HepG2 (cell line): ENCODE results near the gene QKI. TPM values are rescaled to one million over a fixed set of nuclear protein-coding genes. Genes with fewer than 3 reads are reported as not detected.
A peak's percentile ranks its signal among the peaks of the same experiment; 100 is the strongest.

Source experiments
- ATAC-seq: fragments of 200-7000 bp; cut with Tn5 transposase; 3 replicates; pipeline ENCODE4 v1.9.1; 2020; ENCODE audit warnings: mild to moderate bottlenecking, moderate library complexity
- BruUV-seq: library from RNA; stranded (reverse); fragments of 400-500 nt; replicated peaks from 2 replicates; lab custom pipeline; 2021; lab: Mats Ljungman, UMichigan
- CTCF ChIA-PET: fragments of 300-600 bp; formaldehyde crosslinking; extraction: SDS; loops from one replicate; lab custom pipeline; 2021; ENCODE audit warnings: low total read pairs, inconsistent platforms, low intra/inter-chr PET ratio; lab: Yijun Ruan, JAX
- POLR2A ChIA-PET: fragments of 350-600 bp; sonication (Branson Sonifier 250); formaldehyde crosslinking; loops from one replicate; lab custom pipeline; 2020; ENCODE audit warnings: antibody characterized with exemption, inconsistent platforms; lab: Yijun Ruan, JAX
- DNase-seq: peaks from one replicate; pipeline ENCODE4 v3.0.0-alpha.2; 2015; ENCODE audit warnings: low spot score
- FAIRE-seq: peaks from 3 replicates; lab custom pipeline; 2011; peaks lifted over from hg19 to GRCh38; lab: Jason Lieb, UNC
- H2AFZ ChIP-seq: one replicate; pipeline ENCODE4 v1.6.1; 2011; ENCODE audit warnings: low read length, inconsistent platforms
- H3K27ac ChIP-seq: fragments of 300-600 bp; 3 replicates; pipeline ENCODE4 v1.8.0; 2011; ENCODE audit warnings: mixed run types, mild to moderate bottlenecking, mixed read lengths, low read length, inconsistent platforms; ENCODE audit not compliant: insufficient read depth; ENCODE audit errors: extremely low read length
- H3K27me3 ChIP-seq, 2 experiments: fragments of 200-600 bp in 1 of 2; 2 replicates in 1 of 2; 3 replicates in 1 of 2; pipeline versions ENCODE4 v1.6.0 to v1.8.0; 2011; ENCODE audit warnings: low read length in 2 of 2, mild to moderate bottlenecking in 2 of 2, moderate library complexity in 2 of 2, inconsistent platforms in 1 of 2; ENCODE audit not compliant: insufficient read depth in 2 of 2, control insufficient read depth in 1 of 2
- H3K36me3 ChIP-seq, 2 experiments: fragments of 200-600 bp in 1 of 2; replicated peaks in 1 of 2; 2 replicates in 1 of 2; 3 replicates in 1 of 2; pipeline versions ENCODE4 v1.5.1 to v1.8.0; 2011; ENCODE audit warnings: low read length in 2 of 2, inconsistent platforms in 1 of 2; ENCODE audit not compliant: insufficient read depth in 2 of 2, control insufficient read depth in 1 of 2
- H3K4me1 ChIP-seq: 2 replicates; pipeline ENCODE4 v1.5.1; 2012; ENCODE audit warnings: low read length, inconsistent platforms; ENCODE audit not compliant: insufficient read depth
- H3K4me2 ChIP-seq: 2 replicates; pipeline ENCODE4 v1.6.0; 2011; ENCODE audit warnings: low read depth, low read length, inconsistent platforms
- H3K4me3 ChIP-seq, 3 experiments: fragments of 200-600 bp in 1 of 3; sonication (generic), shearing (Covaris generic) in 1 of 3; replicated peaks in 1 of 3; 2 replicates each; pipeline ENCODE4 v1.5.1; 2011 to 2016; ENCODE audit warnings: low read length in 3 of 3, inconsistent platforms in 2 of 3, low read depth in 2 of 3, mild to moderate bottlenecking in 2 of 3, control low read depth in 1 of 3, mixed read lengths in 1 of 3; ENCODE audit not compliant: insufficient read depth in 1 of 3
- H3K79me2 ChIP-seq: one replicate; pipeline ENCODE4 v1.6.1; 2011; ENCODE audit warnings: low read length, inconsistent platforms; ENCODE audit not compliant: insufficient read depth
- H3K9ac ChIP-seq: 2 replicates; pipeline ENCODE4 v1.6.0; 2011; ENCODE audit warnings: mild to moderate bottlenecking, low read depth, low read length, inconsistent platforms; ENCODE audit not compliant: insufficient read depth
- H3K9me3 ChIP-seq: 2 replicates; pipeline ENCODE4 v1.5.1; 2012; ENCODE audit warnings: mild to moderate bottlenecking, low read length
- H4K20me1 ChIP-seq: 2 replicates; pipeline ENCODE4 v1.6.0; 2011; ENCODE audit warnings: inconsistent platforms, mild to moderate bottlenecking, low read length, moderate library complexity; ENCODE audit not compliant: insufficient read depth
- BRCA1 ChIP-seq: sonication (generic); formaldehyde crosslinking; IDR thresholded peaks from 2 replicates; pipeline ENCODE4 v1.4.0; 2020; ENCODE audit warnings: missing genetic modification reagents
- CEBPG ChIP-seq: IDR thresholded peaks from 2 replicates; pipeline ENCODE4 v1.6.1; 2016
- ETV6 ChIP-seq: sonication (generic); formaldehyde crosslinking; conservative IDR thresholded peaks from 2 replicates; pipeline ENCODE4 v1.4.0; 2020; ENCODE audit warnings: missing genetic modification reagents
- FOSL2 ChIP-seq: sonication (generic); formaldehyde crosslinking; IDR thresholded peaks from 2 replicates; pipeline ENCODE4 v1.4.0; 2020; ENCODE audit warnings: missing genetic modification reagents
- GABPB1 ChIP-seq: IDR thresholded peaks from 2 replicates; pipeline ENCODE4 v1.6.1; 2016; ENCODE audit warnings: mild to moderate bottlenecking, missing genetic modification reagents, moderate library complexity, missing compliant biosample characterization
- KLF11 ChIP-seq: IDR thresholded peaks from 2 replicates; pipeline ENCODE4 v1.6.1; 2016; ENCODE audit warnings: missing compliant biosample characterization
- MAFF ChIP-seq: IDR thresholded peaks from 2 replicates; pipeline ENCODE4 v1.6.1; 2011; ENCODE audit warnings: low read depth, low read length, improper control_type of control experiment
- MAFK ChIP-seq, 2 experiments: IDR thresholded peaks in 1 of 2; conservative IDR thresholded peaks in 1 of 2; 2 replicates each; pipeline ENCODE4 v1.6.1; 2011; ENCODE audit warnings: improper control_type of control experiment in 2 of 2, low read length in 2 of 2
- MXD4 ChIP-seq: IDR thresholded peaks from 2 replicates; pipeline ENCODE4 v1.6.1; 2016; ENCODE audit warnings: mild to moderate bottlenecking, missing biosample characterization, missing genetic modification reagents
- SAP130 ChIP-seq: IDR thresholded peaks from 2 replicates; pipeline ENCODE4 v1.6.1; 2016; ENCODE audit warnings: low read depth
- SIX4 ChIP-seq: sonication (generic); formaldehyde crosslinking; IDR thresholded peaks from 2 replicates; pipeline ENCODE4 v1.4.0; 2020; ENCODE audit warnings: missing genetic modification reagents
- SYNCRIP ChIP-seq: fragments of 200-400 bp; formaldehyde crosslinking; IDR thresholded peaks from 2 replicates; pipeline ENCODE4 v1.6.1; 2018; ENCODE audit warnings: mild to moderate bottlenecking, low read depth, low read length; ENCODE audit not compliant: insufficient read depth
- ZNF256 ChIP-seq: sonication (generic); formaldehyde crosslinking; conservative IDR thresholded peaks from 2 replicates; pipeline ENCODE4 v1.4.0; 2020; ENCODE audit warnings: missing genetic modification reagents
- ZNF292 ChIP-seq: sonication (generic); formaldehyde crosslinking; IDR thresholded peaks from 2 replicates; pipeline ENCODE4 v1.8.1; 2022; ENCODE audit warnings: mild to moderate bottlenecking, low read depth, missing genetic modification reagents, borderline replicate concordance
- ZNF326 ChIP-seq: sonication (generic); formaldehyde crosslinking; IDR thresholded peaks from 2 replicates; pipeline ENCODE4 v1.4.0; 2020; ENCODE audit warnings: missing genetic modification reagents, borderline replicate concordance
- ZNF572 ChIP-seq: sonication (generic); formaldehyde crosslinking; IDR thresholded peaks from 2 replicates; pipeline ENCODE4 v1.5.1; 2020; ENCODE audit warnings: mild to moderate bottlenecking, missing genetic modification reagents
- ZNF883 ChIP-seq: sonication (generic); formaldehyde crosslinking; IDR thresholded peaks from 2 replicates; pipeline ENCODE4 v1.5.1; 2020; ENCODE audit warnings: mild to moderate bottlenecking, missing genetic modification reagents; ENCODE audit errors: not compliant biosample characterization
- WGBS: methylation state at CpG from one replicate; pipeline ENCODE4 v1.1.6; 2017; ENCODE audit warnings: low lambda C conversion rate; 5-methylcytosine and 5-hydroxymethylcytosine counted together
- in situ Hi-C: cut with HindIII; loops from 2 replicates; pipeline ENCODE4 v1.10.0; 2017; ENCODE audit warnings: low pct_unique_long_range_greater_than_20kb; ENCODE audit not compliant: extremely low pct_ligation_motif_present
- intact Hi-C: fragments of 100-400 bp; cut with micrococcal nuclease; formaldehyde crosslinking; loops from one replicate; pipeline ENCODE4 v1.10.0; 2022; ENCODE audit not compliant: unreplicated experiment
- polyA plus RNA-seq, 8 experiments: library from polyadenylated mRNA; depleted of rRNA in 3 of 8; stranded (reverse) in 7 of 8; unstranded in 1 of 8; fragments of >200 nt; fragmentation: Illumina TruSeq in 4 of 8; extraction: Trizol in 4 of 8; gene quantifications; 2 replicates each; pipeline versions ENCODE4 v1.2.1 to v1.2.3, GENCODE V29; 2011 to 2016; ENCODE audit warnings: low read depth in 4 of 8, missing spikeins in 1 of 8, mixed read lengths in 1 of 8; ENCODE audit not compliant: insufficient read depth in 1 of 8
- total RNA-seq, 5 experiments: library from RNA; depleted of rRNA; stranded (reverse); fragments of >200 nt; fragmentation: Illumina TruSeq; extraction: Trizol; gene quantifications; 2 replicates each; pipeline ENCODE4 v1.2.3, GENCODE V29; 2016; ENCODE audit warnings: low read depth in 1 of 5
- TF ChIP-seq, protein P1 (sequence below): sonication (generic); formaldehyde crosslinking; IDR thresholded peaks from 2 replicates; pipeline ENCODE4 v1.4.0; 2020; ENCODE audit warnings: missing genetic modification reagents
- TF ChIP-seq, protein P2 (sequence below): IDR thresholded peaks from 2 replicates; pipeline ENCODE4 v1.6.1; 2016; ENCODE audit warnings: low read depth
- TF ChIP-seq, protein P3 (sequence below): sonication (generic); formaldehyde crosslinking; IDR thresholded peaks from 2 replicates; pipeline ENCODE4 v1.8.1; 2023; ENCODE audit warnings: mild to moderate bottlenecking, inconsistent platforms, moderate library complexity, missing genetic modification reagents, borderline replicate concordance
- TF ChIP-seq, protein P4 (sequence below): IDR thresholded peaks from 2 replicates; pipeline ENCODE4 v1.6.1; 2012; ENCODE audit warnings: low read depth, low read length, improper control_type of control experiment

Gene QKI
- total and polyA plus RNA-seq, 2 of the 13 experiments (the other 11 are each of a cell fraction or from before 2014, with no cell fraction given), result 136 to 137 TPM

DNA sequence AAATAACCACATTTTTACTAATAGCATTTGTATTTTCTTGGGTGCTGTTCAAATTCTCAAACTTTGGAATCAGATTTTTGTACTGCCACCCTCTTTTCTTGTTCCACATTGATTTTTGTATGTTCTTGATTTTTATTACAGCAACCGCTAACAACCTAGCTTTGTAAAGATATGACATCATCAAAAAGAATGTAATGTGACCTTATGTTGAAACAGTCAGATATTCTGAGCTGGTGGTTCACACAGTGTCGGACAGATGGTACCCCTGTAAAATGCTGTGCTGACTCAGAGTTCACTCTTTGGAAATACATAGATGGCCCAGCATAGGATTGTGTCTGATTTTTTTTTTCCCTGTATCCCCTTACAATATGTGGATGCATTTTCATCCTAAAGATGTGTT, 118.9 kb downstream of the QKI start:
- Histone ChIP-seq H3K36me3 (peaks cover 6 to 20% of the 10 kb centered on the region in 2 experiments; a peak in 4 of 5 replicates), H3K9me3 (no peaks in the 10 kb centered on the region), H2AFZ (no peak overlapping the region), H3K79me2 (peaks cover 39% of the 10 kb centered on the region), H3K9ac (no peak overlapping the region), H3K4me1 (peaks cover 34% of the 10 kb centered on the region), H3K27ac (no peak overlapping the region), H4K20me1 (peaks cover 24% of the 10 kb centered on the region), H3K4me3 (no peak overlapping the region), H3K4me2 (no peak overlapping the region), H3K27me3 (no peaks in the 10 kb centered on the region)
- no TSS peak for BruUV-seq
- ATAC-seq, result peak; percentile 86
- intact Hi-C loops (no loop called here), in situ Hi-C loops (no loop called here)
- peak; percentile 73 for DNase-seq
- FAIRE-seq, result no peak
- ChIA-PET POLR2A (no interaction called here), CTCF (no interaction called here)
- 61% methylated on average over 2 of the region's 2 CpGs for WGBS
- TF ChIP-seq, protein P1, sequence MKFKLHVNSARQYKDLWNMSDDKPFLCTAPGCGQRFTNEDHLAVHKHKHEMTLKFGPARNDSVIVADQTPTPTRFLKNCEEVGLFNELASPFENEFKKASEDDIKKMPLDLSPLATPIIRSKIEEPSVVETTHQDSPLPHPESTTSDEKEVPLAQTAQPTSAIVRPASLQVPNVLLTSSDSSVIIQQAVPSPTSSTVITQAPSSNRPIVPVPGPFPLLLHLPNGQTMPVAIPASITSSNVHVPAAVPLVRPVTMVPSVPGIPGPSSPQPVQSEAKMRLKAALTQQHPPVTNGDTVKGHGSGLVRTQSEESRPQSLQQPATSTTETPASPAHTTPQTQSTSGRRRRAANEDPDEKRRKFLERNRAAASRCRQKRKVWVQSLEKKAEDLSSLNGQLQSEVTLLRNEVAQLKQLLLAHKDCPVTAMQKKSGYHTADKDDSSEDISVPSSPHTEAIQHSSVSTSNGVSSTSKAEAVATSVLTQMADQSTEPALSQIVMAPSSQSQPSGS (CRISPR knock-in tag), result 0 out of 2 replicates have a peak, but pooled peaks have one; percentile 30
- no peak for TF ChIP-seq ETV6 (CRISPR knock-in tag)
- no peak for TF ChIP-seq ZNF326 (CRISPR knock-in tag)
- TF ChIP-seq SIX4 (CRISPR knock-in tag), result peak; percentile 38; the same call in 1 of the 2 replicates
- no peak for TF ChIP-seq ZNF292
- no peak for TF ChIP-seq ZNF256
- TF ChIP-seq ZNF883, result no peak
- peak; percentile 75 for TF ChIP-seq FOSL2 (CRISPR knock-in tag)
- TF ChIP-seq, protein P2, sequence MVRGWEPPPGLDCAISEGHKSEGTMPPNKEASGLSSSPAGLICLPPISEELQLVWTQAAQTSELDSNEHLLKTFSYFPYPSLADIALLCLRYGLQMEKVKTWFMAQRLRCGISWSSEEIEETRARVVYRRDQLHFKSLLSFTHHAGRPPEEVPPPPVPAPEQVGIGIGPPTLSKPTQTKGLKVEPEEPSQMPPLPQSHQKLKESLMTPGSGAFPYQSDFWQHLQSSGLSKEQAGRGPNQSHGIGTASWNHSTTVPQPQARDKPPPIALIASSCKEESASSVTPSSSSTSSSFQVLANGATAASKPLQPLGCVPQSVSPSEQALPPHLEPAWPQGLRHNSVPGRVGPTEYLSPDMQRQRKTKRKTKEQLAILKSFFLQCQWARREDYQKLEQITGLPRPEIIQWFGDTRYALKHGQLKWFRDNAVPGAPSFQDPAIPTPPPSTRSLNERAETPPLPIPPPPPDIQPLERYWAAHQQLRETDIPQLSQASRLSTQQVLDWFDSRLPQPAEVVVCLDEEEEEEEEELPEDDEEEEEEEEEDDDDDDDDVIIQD, result 0 out of 2 replicates have a peak, but pooled peaks have one; percentile 64
- TF ChIP-seq, protein P3, sequence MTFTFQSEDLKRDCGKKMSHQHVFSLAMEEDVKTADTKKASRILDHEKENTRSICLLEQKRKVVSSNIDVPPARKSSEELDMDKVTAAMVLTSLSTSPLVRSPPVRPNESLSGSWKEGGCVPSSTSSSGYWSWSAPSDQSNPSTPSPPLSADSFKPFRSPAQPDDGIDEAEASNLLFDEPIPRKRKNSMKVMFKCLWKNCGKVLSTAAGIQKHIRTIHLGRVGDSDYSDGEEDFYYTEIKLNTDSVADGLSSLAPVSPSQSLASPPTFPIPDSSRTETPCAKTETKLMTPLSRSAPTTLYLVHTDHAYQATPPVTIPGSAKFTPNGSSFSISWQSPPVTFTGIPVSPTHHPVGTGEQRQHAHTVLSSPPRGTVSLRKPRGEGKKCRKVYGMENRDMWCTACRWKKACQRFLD, result no peak
- TF ChIP-seq GABPB1 (CRISPR knock-in tag), result no peak
- peak; percentile 53; the same call in 1 of the 2 replicates for TF ChIP-seq MAFF
- no peak for TF ChIP-seq BRCA1 (CRISPR knock-in tag)
- TF ChIP-seq MAFK (conservative IDR thresholded peaks at IDR 0.05 in 1 of 2, IDR thresholded peaks at IDR 0.05 in 1 of 2; ENCODE audit: low read length in 2 of 2), result peak; percentile 19 to 52; a peak in 3 of 4 replicates
- no peak for TF ChIP-seq SYNCRIP
- TF ChIP-seq ZNF572 (CRISPR knock-in tag), result no peak
- TF ChIP-seq SAP130, result 0 out of 2 replicates have a peak, but pooled peaks have one; percentile 15
- TF ChIP-seq, protein P4, sequence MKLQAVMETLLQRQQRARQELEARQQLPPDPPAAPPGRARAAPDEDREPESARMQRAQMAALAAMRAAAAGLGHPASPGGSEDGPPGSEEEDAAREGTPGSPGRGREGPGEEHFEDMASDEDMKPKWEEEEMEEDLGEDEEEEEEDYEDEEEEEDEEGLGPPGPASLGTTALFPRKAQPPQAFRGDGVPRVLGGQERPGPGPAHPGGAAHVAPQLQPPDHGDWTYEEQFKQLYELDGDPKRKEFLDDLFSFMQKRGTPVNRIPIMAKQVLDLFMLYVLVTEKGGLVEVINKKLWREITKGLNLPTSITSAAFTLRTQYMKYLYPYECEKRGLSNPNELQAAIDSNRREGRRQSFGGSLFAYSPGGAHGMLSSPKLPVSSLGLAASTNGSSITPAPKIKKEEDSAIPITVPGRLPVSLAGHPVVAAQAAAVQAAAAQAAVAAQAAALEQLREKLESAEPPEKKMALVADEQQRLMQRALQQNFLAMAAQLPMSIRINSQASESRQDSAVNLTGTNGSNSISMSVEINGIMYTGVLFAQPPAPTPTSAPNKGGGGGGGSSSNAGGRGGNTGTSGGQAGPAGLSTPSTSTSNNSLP, result peak; percentile 64; the same call in 1 of the 2 replicates
- peak; percentile 50 for TF ChIP-seq CEBPG (CRISPR knock-in tag)
- TF ChIP-seq KLF11 (CRISPR knock-in tag), result no peak
- no peak for TF ChIP-seq MXD4 (CRISPR knock-in tag)
